Right renal pelvis (tissue), 4 donors: Measurements from ENCODE around the gene GRIK4. TPM values are rescaled to one million over a fixed set of nuclear protein-coding genes. Genes with fewer than 3 reads are reported as not detected.

Experiments
- DNase-seq, 4 donors: peaks; one replicate each; pipeline ENCODE4 v3.0.0-alpha.2; 2013; ENCODE audit warnings: low read depth in 4 of 4, low spot score in 3 of 4, missing footprints in 1 of 4
- polyA plus RNA-seq, 4 donors: library from polyadenylated mRNA; unstranded; fragments of 120-200 nt; gene quantifications; one replicate each; pipeline ENCODE4 v1.2.1, GENCODE V29; 2013; ENCODE audit not compliant: insufficient read length in 4 of 4

Gene GRIK4
- polyA plus RNA-seq, 4 donors: 0.96 to 1.4 (median 1.2) TPM

DNA sequence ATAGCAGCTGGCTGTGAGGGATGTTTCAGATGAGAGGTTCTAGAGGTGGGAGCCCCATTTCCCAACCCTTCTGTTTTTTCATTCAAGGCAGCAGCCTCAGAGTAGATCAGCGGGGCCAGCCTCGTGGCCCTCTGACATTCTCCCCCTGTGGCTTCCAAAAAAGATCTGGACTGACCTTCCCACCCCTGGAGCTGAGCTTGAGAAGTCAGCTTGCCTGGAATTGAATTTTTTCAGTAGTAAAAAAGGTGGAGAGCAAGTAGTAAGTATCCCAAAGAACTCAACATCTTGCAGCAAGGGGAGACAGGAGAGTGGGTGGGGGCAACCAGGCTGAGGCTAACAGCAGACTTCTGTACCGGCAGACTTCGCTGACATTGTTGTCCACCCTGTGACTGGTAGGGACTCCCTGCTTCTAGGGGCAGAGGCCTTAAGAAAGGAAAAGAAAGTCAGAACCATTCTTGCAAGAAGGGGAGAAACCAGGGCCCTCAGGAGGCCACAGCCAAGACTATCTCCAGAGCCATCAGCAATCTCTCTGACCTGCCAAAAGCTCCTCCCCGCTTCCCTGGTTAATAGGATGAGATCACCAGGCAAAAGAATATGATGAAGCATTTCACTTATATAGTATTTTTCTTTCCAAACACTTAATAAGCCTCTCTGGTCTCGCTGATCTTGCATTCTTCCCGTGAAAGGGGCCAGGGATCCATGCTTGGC lies 2.0 kb upstream of the GRIK4 start:
- no peak for DNase-seq

DNA sequence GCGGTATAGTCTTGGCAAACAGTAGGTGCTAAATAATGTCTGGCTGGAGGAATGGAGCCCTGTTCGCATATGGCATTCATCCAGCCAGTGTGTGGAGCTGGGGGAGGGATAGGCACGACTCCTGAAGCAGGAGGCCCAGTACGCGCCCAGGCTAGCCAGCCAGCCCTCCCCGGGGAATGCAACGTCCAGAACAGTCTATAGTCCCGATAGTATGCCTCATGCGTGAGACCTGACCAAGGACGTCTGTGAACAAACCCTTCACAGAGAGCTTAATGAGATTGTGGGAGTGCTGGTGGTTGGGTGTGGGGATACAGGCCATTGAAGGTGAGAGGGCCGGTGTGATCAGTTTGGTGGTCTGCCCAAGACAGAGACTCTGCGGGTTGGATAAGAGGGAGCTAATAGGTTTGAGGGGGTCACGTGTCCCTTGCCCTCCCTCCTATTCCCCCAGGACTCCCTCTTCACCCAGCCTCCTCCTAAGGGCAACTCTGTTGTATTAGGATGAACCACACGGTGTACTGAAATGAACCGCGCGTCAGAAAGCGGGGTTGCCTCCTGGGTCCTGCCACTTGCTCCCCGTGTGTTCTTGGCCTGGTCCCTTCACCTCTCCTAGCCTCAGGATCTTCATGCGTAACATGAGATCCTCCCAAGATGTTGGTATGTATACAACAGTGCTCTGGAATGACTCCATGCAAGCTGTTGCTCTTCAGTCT lies 987 bp upstream of the GRIK4 start:
- no peak for DNase-seq

DNA sequence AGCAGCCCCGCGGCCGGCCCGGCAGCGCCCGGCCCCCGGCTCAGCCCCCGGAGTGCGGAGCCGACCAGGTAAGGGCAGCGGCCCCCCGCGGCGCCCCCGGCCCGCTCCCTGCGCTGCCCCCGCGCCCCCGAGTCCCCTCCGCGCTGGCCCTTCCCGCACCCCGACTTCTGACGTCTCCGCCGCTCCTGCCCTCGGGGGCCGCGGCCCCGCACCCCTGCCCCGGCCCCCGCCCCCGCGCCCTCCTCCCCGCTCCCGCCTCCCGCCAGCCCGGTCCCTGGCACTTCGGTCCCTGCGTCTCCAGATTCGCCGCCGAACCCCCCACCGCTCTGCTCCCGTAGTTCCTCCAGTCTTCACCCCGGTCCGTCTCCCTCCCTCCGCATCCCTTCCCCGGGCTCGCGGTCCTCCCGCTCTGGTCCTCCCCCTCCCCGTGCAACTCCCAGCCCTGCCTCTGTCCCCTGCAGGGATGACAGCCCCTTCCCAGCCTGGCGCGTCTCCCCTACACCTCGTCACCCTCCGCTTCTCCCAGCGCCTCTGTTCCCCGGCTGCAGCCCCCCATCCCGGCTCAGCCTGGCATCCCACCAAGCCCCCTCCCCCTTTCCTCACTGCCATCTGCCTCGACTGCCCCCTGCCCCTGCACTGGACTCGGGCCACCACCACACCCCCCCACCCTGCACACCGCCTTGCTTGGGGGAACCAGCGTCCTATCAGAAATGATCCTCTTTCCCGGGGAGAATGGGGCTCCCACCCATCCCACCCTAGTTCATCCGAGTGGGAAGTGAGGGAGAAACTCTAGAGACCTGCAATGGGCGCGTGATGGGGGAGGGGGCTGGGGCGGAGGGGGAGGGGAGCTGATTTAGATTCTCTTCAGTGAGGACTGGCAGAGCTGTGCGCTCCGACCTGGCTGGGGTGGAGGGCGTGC lies 531 bp downstream of the GRIK4 start:
- DNase-seq: no peak

DNA sequence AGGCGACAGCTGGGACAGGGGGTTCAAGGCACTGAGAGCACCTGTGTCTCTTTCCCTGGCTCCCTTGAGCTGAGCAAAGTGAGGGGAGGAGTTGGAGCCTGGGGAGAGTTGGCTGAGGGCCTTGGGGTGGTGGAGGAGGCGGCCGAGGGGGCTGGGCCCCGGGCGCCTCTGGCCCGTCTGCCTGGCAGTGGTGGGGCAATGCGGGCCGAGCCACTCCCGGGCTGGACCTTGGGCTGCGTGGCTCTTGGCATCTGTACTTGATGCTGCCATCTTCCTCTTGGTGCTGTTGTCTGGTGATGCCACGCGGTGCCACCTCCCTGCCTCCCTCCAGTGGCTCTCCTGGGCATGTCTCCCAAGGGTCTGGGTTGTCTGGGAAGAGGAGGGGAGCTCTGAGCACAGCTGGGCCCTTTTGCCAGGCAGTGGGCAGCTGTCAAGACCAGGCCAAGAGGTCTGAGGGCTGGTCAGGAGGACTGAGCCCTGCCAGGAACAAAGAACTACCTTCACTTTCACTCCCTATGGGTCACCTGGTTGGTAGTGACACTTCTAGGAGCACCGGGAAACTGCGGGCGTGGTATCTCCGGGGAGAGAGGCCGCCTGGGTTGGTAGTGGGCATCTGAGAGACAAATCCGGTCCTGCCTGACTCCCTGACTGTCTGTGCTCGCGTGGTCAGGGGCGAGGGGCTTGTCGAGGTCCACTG lies 1.3 kb downstream of the GRIK4 start:
- DNase-seq: no peak

DNA sequence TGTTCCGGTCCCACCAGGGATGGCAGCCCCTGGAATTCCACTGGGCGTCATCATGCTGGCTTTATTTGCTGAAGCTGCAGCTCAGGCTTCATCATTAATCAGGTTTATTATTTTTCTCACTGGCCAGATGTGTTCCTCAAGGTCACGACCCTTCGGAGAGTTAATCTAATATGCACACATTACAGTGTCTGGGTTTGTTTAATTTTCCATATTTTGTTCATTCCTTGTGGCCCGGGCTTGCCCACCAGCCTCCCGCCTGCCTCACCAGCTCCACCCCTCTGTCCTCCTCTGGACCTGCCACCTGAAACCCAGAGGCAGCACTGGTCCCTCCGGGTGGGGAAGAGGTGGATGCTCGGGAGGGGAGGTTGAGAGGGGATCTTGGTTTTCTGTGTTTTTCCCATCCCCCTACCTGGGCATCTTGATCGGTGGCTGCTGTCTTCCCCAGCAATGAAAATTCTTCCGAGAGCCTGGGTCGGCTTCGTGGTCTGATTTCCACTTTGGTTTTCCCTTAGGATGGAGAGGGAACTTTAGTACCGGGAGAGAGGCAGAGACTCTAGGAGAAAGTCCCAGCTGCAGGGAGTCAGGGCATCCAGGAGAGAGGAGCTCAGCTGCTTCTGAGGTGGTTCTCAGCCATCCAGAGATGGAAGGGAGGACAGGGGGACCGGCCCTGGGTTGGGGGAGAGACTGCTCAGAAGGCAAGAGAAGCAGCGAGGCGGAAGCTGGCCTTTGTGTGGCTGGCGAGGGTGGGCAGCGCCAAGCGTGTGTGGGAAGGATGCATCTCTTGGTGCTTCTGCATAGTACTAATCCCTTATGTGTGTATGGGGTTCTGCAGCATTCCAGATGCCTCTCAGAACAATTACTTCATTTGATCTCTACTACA lies 2.1 kb downstream of the GRIK4 start:
- no peak for DNase-seq

DNA sequence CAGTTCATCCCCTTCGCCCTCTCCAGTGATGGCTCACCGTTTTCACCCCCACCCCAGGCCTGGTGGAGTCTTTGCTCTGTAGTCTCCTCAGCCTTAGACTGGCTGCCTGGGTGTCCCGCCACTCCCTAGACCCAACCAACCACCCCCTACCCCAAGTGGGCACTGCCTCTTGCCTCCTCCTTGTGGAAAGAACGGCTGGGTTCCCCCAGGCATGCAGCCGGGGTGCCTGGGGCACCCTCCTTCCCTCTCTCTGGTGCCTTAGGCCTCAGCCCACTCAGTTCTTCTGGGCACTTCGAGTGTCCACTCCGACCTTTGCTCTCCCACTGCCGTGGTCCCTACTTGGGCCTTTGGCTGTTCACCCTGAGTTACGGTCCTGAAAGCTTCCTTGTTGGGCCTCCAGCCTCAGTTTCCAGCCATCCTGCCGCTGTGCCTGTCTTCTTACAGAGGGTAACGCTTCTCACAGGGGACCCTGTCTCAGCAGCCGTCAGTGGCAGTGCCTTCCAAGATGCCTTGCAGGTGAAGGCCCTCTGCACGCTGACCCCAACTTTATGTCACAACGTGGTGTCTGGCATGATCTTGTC lies 3.1 kb downstream of the GRIK4 start:
- DNase-seq: no peak

DNA sequence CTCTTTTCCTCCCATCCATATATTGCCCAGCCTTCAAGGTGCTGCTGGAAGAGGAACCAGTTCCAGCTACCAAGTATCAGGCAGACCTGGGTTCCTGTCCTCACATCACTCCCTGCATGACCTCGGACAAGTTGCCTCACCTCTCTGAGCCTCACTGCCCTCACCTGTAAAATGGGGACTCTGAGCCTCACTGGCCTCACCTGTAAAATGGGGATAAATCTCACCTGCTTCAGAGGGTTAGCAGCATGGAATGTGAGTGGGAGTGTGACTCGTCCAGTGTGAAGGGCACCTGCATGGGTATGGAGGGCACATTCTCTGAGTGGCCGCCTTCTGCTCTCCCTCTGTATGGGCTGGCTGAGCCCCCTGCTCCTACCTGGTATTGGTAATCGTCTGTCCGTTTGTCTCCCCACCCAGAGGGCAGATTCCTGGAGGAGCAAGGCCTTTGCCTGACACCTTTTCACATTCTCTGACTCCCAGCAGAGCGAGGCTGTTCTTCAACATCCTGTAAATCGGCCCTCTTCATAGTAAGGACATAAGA lies 3.7 kb downstream of the GRIK4 start:
- DNase-seq: no peak

DNA sequence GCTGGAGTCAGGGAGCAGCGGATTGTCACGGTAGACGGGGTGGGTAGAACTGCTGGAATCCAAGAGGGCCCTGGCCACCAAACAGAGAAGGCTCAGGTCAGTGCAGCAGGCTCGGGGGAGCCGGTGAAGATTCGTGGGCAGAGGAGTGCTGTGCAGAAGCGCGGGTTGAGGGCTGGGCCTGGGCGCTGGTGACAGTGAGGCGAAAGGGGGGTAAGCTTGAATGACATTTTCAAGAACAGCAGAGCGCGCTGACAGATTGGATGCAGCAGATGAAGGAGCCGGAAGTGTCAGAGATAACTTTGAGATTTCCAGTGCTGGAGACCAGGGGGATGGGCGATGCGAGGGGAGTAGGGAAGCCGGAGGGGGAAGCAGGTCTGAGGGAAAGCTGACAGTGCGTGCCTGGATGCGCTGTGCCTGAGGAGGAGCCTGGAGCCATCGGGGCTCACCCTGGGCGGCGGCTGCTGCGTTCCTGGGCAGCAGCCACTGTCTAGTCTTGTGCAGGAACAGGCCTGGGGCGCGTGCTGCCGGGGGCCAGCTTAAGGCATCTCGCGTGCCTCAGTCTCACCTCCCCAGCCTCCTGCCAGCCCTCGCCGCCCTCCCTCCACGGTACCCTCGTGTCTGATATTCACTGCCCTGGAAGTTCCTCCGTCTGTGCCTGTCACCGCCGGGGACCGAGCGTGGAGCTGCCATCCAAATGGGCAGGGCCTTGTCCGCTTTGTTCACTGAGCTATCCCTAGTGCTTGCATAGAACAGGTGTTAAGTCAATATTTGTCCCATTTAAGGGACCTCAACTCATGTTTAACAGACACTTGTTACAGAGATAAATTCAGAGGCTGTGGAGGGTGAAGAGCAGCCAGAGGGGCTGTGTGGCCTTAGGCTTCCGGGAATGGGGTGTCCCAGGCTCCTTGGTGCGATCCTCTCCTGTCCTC lies 5.2 kb downstream of the GRIK4 start:
- no peak for DNase-seq

DNA sequence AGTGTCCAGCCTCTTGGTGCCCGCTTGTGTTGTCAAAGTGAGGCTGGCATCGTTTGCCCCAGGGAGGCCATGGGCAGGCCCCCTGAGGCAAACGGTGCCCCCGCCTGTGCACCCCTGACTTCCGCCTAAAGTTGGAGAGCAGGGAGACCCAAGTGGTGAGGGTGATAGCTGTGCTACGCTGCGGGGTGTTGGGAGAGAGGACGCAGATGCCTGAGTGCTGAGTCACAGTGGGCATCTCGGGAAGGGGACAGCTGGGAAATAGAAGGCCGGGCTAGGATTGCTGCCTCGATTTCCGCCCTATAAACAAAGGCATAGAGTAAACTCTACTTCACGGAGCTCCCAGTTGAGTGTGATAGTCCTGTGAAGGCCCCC lies 5.8 kb downstream of the GRIK4 start:
- no peak for DNase-seq

DNA sequence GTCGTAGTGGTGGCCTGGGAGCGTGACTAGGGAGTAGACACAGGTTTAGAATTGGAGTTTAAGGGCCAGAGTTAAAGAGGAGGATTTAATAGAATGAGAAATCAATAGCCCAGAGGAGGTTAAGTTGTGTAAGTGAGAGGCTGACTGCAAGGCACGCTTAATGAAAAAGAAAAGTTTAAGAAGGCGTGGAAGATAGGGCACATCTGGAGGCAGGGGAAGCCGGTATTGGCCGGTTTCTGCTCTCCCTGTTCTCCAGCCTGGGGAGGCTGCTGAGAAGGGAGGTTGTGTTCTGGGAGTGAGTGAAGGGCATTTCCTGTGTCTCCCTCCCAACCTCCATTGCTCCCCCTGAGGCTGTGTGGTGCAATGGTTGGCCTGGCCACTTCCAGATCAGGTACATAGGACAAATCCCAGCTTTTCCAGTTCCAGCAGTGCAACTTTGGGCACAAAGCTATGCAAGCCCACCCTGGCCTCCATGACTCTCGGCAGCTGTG lies 6.3 kb downstream of the GRIK4 start:
- DNase-seq: peak in 2 of 4 donors; percentile 47 to 79

DNA sequence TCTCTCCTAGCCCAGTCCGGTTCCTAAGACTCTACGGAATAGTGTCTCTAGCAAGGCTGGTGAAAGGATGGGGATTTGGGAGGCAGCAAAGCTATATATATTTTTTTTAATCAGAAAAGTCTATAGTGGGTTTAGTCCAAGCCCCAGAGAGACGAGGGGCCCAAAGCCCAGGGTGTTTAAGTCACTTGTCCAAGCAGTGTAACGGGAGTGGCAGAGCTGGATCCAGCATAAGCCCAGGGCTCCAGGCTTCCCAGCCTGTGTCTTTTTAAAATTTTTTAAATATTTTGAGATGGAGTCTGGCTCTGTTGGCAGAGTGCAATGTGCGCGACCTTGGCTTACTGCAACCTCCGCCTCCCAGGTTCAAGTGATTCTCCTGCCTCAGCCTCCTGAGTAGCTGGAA lies 6.8 kb downstream of the GRIK4 start:
- DNase-seq: no peak

DNA sequence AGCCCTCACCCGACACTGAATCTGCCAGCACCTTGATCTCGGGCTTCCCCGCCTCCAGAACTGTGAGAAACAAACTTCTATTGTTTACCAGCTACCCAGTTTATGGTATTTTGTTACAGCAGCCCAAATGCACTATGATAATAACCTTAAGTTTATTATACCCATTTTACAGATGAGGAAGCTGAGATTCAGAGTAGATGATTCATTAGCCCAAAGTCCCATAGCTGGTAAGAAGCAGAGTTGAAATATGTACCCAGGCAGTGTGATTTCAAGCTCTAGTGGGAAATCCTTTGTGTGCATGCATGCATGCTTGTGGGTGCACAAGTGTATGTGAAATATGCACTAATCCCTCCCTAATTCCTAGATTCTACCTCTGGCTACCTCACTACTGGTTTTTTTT lies 7.9 kb downstream of the GRIK4 start:
- no peak for DNase-seq

DNA sequence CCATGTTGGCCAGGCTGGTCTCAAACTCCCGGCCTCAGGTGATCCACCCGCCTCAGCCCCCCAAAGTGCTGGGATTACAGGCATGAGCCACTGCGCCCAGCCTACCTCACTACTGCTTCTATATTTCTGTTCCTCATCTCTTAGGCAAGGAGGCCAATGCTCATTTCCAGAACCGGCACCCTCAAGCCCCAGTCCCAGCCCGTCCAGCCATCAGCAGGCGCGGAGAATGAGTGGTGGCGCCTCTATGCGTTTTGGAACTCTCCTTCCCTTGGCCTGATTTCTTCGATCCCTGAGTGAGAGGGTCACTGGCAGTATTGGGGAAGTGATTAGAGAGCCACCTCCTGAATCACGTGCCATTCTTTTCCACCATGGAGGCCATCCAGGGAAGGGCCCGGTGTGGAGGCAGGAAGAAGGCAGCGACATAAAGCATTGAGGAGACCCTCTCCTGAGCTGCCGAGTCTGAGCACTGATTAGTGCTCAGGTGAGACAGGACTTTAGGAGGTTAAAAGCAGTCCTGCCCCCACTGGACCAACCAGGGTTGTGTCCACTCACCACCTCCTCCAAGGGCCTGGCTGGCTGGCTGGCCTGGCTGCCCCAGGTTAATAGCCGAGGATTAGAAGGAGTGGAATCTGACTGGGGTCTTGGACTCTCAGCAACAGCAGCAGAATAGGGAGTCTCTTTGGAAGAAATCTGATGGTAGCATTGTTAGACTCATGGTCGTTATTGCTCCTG lies 8.7 kb downstream of the GRIK4 start:
- no peak for DNase-seq

DNA sequence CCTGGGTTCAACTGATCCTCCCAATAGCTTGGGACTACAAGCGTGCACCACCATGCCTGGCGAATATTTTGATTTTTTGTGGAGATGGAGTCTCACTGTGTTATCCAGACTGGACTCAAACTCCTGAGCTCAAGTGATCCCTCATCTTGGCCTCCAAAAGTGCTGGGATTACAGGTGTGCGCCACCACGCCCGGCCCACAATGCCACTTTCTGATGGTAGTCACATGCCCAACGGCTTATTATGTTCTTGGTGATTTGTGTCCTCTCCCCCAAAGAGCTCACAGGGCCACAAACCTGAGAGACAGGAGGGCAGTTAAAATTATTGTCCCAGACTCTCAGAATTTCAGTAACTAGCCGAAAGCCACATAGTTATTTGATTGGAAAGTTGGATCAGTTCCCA lies 9.6 kb downstream of the GRIK4 start:
- no peak for DNase-seq

DNA sequence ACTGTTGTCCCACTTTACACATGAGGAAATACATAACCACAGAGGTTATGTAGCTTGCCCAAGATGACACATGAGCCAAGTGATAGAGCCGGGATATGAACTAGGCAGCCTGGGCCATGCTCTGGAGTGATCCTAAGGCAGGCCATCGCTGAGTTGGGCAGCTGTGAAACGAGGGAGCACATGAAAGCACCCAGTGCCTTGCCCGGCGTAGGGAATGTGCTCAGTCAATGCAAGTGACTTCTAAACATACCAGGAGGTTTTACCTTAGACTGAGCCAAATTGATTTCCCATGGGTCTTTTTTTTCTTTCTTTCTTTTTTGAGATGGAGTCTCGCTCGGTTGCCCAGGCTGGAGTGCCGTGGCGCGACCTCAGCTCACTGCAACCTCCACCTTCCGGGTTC lies 10.5 kb downstream of the GRIK4 start:
- no peak for DNase-seq

DNA sequence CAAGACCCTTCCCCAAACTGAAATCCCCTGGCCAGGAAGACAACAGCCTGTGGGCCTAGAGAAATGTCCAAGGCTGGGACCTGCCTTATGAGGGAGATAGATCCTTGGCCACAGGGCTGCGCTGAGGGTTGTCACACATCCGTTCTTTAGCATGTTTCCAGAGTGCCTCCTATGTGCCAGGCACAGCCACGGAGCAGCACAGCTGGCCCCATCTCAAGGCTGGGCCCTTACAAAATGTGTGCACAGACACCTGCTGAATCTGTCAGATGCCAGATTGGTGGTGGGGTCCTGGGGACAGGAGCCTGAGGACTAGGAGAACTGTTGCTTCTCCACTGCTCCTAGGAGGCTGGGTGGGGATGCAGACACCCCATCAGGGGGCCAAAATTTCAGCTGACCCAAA lies 11.2 kb downstream of the GRIK4 start:
- DNase-seq: no peak

DNA sequence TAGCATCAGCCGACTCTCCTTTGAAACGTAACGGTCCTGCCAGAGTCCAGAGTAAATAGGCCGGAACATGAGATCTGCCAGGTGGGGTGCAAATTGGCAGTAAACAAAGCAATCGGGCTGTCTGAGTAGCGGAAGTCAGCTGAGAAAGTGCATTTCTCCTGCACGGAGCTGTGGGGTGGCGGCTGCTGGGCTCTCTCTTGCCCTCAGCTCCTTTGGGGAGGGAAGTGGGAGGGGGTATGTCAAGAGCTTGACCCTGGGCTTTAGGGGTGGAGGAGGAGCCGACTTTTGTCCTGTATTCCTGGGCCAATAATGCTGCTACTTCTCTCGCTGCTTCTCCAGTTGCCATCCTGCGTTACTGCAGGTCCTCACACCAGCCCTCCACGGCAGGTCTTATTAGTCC lies 11.6 kb downstream of the GRIK4 start:
- DNase-seq: no peak
